ENCODE data around the gene TBC1D3G.
"Not testable (repeated sequence)": the region's sequence is repeated elsewhere in the genome, so short reads cannot be mapped to it uniquely, and the experiment has no call there.

TBC1D3G gene

DNA sequence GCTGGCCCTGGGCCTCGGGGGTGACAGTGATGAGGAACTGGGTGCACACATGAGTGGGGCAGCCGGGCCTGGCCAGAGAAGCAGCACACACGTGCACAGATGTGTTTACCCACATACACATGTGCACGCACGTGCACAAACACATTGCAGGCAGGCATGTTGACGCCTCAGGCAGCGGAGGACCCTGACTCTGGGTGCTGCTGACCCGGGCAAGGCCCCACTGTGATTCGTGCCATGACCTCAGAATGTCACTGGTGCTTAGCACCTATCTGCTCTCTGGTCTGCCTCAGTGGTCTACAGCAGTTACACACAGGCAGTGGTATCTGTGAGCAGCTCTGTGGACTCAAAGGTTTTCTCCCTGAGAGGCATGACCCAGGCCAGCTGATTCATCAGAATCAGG lies at the start of gene TBC1D3G:
TBC1D3G (plus strand) TSS at position 301 of the 400 bp plus-strand sequence. CDS start 1,528 bp downstream, outside the sequence.
- DNase-seq (ENCODE audit: low read depth in 2 of 2) = not testable (repeated sequence)

DNA sequence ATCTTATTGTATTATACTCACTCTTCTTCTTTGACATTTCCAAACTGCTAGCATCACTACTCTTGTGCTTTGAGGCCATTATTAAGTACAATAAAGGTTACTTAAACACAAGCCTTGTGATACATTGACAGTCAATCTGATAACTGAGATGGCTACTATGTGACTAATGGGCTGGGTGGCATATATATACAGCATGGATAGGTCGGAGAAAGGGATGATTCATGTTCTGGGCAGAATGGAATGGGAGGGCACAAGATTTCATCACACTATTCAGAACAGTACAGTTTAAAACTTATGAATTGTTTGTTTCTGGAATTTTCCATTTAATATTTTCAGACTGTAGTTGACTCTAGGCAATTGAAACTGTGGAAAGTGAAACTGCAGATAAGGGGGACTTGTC lies 40.4 kb upstream of the TBC1D3G start:
- not testable (repeated sequence) for DNase-seq (ENCODE audit: low read depth in 2 of 2)

DNA sequence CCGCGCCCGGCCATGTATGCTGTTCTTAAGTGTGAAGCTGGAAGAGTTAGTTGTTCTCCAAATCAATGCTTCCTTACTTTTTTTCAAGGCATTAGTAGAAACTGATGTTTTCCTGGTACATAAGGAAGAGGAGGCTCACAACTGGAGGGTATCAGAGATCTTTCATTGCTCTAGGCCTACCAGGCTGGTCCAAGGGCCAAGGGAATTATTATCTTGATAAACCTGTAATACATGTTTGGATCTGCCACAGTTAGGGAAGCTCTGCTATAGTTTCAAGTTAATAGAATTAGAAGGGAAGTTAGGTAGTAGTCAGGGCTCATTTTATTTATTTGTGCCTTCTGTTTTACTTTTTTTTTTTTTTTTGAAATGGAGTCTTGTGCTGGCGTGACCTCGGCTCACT lies 39.5 kb upstream of the TBC1D3G start:
- DNase-seq (ENCODE audit: low read depth in 2 of 2) = not testable (repeated sequence)

DNA sequence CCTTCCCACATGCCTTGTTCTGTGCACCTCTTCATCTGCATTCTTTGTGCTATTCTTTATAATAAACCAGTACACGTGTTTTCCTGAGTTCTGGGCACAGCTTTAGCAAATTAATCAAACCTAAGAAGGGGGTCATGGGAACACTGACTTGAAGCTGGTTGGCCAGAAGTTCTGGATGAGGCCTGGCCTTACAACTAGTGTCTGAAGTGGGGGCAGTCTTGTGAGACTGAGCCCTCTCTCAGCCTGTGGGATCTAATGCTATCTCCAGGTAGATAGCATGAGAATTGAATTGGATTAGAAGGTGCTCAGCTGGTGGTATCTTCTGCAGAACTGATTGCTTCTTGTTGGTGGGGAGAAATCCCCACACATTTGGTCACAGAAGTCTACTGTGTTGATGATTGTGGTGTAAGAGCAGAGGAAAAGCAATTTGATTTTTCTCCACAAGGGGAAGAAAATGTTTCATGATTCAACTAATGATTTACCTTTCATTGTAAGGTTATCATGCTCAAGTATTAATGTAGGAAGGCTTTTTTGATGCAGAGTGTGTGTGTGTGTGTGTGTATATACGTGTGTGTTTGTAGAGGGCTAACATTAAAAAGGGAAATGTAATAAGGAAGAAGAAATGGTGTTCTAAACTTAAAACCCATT lies 33.6 kb upstream of the TBC1D3G start:
- DNase-seq (ENCODE audit: low read depth in 2 of 2) = not testable (repeated sequence)

DNA sequence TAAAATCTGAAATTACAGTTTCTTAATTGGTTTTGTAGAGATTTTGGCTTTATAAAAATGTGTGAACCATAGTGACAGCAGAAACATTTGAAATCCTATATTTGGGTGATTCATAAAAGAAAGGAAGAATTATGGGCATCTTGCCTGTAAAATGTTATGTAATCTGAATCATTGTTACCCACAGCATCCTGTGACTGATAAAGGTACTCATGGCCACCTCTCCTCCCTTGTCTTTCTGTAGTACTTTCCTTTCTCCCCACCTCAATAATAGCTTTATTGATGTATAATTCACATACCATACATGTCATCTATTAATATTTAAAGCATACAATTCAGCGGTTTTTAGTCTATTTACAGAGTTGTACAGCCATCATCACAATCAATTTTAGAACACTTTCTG lies 28.5 kb upstream of the TBC1D3G start:
- not testable (repeated sequence) for DNase-seq (ENCODE audit: low read depth in 2 of 2)

DNA sequence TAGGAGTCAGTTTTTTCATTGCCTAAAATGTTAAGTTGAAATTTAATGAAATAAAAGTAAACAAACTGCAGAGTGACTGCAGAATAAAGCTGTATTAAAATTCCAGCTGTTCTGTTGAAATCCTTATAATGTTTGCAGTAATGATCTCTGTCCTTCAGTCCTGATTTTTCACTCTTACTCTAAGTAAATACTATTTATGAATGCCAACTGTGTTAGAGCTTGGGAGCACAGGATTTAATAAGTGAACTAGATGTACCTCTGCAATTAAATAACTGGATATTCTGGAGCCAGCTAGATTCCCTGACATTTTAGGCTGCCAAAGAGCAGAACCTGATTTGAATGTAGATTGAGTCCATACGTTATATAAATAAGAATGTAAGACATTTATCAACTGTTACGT lies 7.9 kb upstream of the TBC1D3G start:
- not testable (repeated sequence) for DNase-seq (ENCODE audit: low read depth in 2 of 2)

DNA sequence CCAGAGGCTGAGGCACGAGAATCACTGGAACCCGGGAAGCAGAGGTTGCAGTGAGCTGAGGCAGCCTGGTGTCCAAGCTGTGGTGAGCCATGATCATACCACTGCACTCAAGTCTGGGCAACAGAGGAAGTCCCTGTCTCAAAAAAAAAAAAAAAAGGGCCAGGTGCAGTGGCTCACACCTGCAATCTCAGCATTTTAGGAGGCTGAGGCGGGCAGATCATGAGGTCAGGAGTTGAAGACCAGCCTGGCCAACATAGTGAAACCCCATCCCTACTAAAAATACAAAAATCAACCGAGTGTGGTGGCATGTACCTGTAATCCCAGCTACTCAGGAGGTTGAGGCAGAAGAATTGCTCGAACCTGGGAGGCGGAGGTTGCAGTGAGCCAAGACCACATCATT lies 38.8 kb downstream of the TBC1D3G start:
- DNase-seq (ENCODE audit: low read depth in 2 of 2) = not testable (repeated sequence)

DNA sequence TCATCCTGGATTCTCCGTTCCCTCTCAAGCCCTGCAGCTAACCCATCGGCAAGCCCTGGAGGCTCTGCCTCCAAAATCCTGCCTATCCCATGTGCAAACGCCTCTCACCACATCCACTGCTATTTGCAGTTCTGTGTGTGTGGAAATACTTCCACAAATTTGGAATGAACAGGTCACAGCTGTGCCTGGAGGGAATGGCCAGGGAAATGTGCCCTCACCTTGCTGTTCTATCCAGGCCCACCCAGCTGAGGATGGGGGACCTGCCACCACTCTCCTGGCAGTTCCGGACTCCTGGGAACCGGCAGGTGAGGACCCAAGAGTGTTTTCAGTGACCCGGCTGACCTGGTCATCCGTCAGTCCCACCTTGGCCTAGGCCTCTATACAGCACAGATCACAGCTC lies 52.3 kb downstream of the TBC1D3G start:
- not testable (repeated sequence) for DNase-seq (ENCODE audit: low read depth in 2 of 2)
